Uterus (tissue), 4 donors: Measurements from ENCODE around the gene IGLL1. TPM values are rescaled to one million over a fixed set of nuclear protein-coding genes. Genes with fewer than 3 reads are reported as not detected.
"Not testable (repeated sequence)": the region's sequence is repeated elsewhere in the genome, so short reads cannot be mapped to it uniquely, and the experiment has no call there.

Experiments used
- DNase-seq, 2 donors: peaks; one replicate each; pipeline ENCODE4 v3.0.0-alpha.2; 2019 to 2020
- H3K27ac ChIP-seq, 2 donors: fragments of 200-600 bp; sonication (generic); 1 replicate in 1 of 2; 2 replicates in 1 of 2; pipeline ENCODE4 v1.5.1; 2016 to 2018
- H3K27me3 ChIP-seq, 2 donors: fragments of 200-600 bp; sonication (generic); one replicate each; pipeline ENCODE4 v1.5.1; 2018 to 2019; ENCODE audit warnings: control low read depth in 1 of 2
- H3K36me3 ChIP-seq, 2 donors: fragments of 200-600 bp; sonication (generic); one replicate each; pipeline ENCODE4 v1.5.1; 2019; ENCODE audit warnings: control low read depth in 1 of 2
- H3K4me1 ChIP-seq, 2 donors: fragments of 200-600 bp; sonication (generic); one replicate each; pipeline ENCODE4 v1.5.1; 2018 to 2019; ENCODE audit warnings: control low read depth in 1 of 2
- H3K4me3 ChIP-seq, 2 donors: fragments of 200-600 bp; sonication (generic); 1 replicate in 1 of 2; 2 replicates in 1 of 2; pipeline ENCODE4 v1.5.1; 2018 to 2019; ENCODE audit warnings: mild to moderate bottlenecking in 1 of 2
- H3K9me3 ChIP-seq, 2 donors: fragments of 200-600 bp; sonication (generic); one replicate each; pipeline ENCODE4 v1.5.1; 2019; ENCODE audit warnings: control low read depth in 1 of 2
- CTCF ChIP-seq, 4 experiments: fragments of 200-600 bp in 2 of 4; fragments of 450-650 bp in 2 of 4; sonication (generic) in 2 of 4; IDR thresholded peaks; one replicate each; pipeline ENCODE4 v1.5.1; 2016 to 2019; ENCODE audit warnings: antibody characterized with exemption in 4 of 4, mild to moderate bottlenecking in 2 of 4, moderate library complexity in 1 of 4
- POLR2A ChIP-seq, 2 donors: fragments of 450-650 bp; IDR thresholded peaks; one replicate each; pipeline ENCODE4 v1.6.1; 2016; ENCODE audit warnings: antibody characterized with exemption in 2 of 2, mild to moderate bottlenecking in 1 of 2, moderate library complexity in 1 of 2
- intact Hi-C: fragments of 100-400 bp; cut with DNase I; formaldehyde crosslinking; loops from one replicate; pipeline ENCODE4 v1.15.1; 2023; ENCODE audit warnings: low total_unique reads
- total RNA-seq, 4 donors: library from RNA; depleted of rRNA in 3 of 4; stranded (reverse); fragments of >200 nt in 3 of 4; gene quantifications; one replicate each; pipeline versions ENCODE4 v1.1.0 to v1.2.4, GENCODE V29; 2014 to 2023
- donor health status: DM: yes; HTN: yes; CAD: no.

Gene IGLL1
- total RNA-seq, 4 donors from 2014 or later: 0.48 TPM; not detected in 3

GRCh38 chr22:23574877-23575276 lies 5.2 kb downstream of the IGLL1 start:
- Histone ChIP-seq H3K27ac (no peak overlapping the region), H3K9me3 (no peaks in the 10 kb centered on the region), H3K27me3 (no peaks in the 10 kb centered on the region), H3K4me1 (no peaks in the 10 kb centered on the region), H3K4me3 (no peak overlapping the region), H3K36me3 (no peaks in the 10 kb centered on the region)
- no peak for TF ChIP-seq POLR2A (IDR thresholded peaks at IDR 0.05)
- no peak for TF ChIP-seq CTCF (IDR thresholded peaks at IDR 0.05)
- intact Hi-C loops: no loop called here
- no peak for DNase-seq

- Histone ChIP-seq H3K27me3 (no peaks in the 10 kb centered on the region), H3K4me3 (no peak overlapping the region), H3K27ac (no peak overlapping the region), H3K4me1 (no peaks in the 10 kb centered on the region), H3K36me3 (no peaks in the 10 kb centered on the region), H3K9me3 (no peaks in the 10 kb centered on the region)
- TF ChIP-seq CTCF (IDR thresholded peaks at IDR 0.05) (no peak), POLR2A (IDR thresholded peaks at IDR 0.05) (no peak)
- intact Hi-C loops: no loop called here
- no peak for DNase-seq
Observed at GRCh38 chr22:23574371-23574811, 5.7 kb downstream of the IGLL1 start.

GRCh38 chr22:23573701-23574235 lies 6.3 kb downstream of the IGLL1 start:
- intact Hi-C loops, H3K27me3 ChIP-seq, DNase-seq, H3K4me1 ChIP-seq, H3K36me3 ChIP-seq, H3K4me3 ChIP-seq, H3K9me3 ChIP-seq, H3K27ac ChIP-seq: not testable (repeated sequence)

- H3K36me3 ChIP-seq, H3K4me1 ChIP-seq, H3K27me3 ChIP-seq, DNase-seq, intact Hi-C loops, H3K4me3 ChIP-seq, H3K27ac ChIP-seq, H3K9me3 ChIP-seq: not testable (repeated sequence)
Observed at GRCh38 chr22:23573106-23573505, 7.0 kb downstream of the IGLL1 start.

GRCh38 chr22:23571486-23571885 lies 8.6 kb downstream of the IGLL1 start:
- Histone ChIP-seq H3K27ac (no peak overlapping the region), H3K27me3 (no peaks in the 10 kb centered on the region), H3K36me3 (no peaks in the 10 kb centered on the region), H3K4me1 (peaks cover 0 to 1% of the 10 kb centered on the region in 2 donors), H3K4me3 (no peak overlapping the region), H3K9me3 (no peaks in the 10 kb centered on the region)
- no peak for TF ChIP-seq POLR2A (IDR thresholded peaks at IDR 0.05)
- no peak for TF ChIP-seq CTCF (IDR thresholded peaks at IDR 0.05)
- intact Hi-C loops: no loop called here
- DNase-seq: no peak

- intact Hi-C loops: no loop called here
- TF ChIP-seq CTCF (IDR thresholded peaks at IDR 0.05): no peak
- Histone ChIP-seq H3K4me3 (no peak overlapping the region), H3K9me3 (no peaks in the 10 kb centered on the region), H3K27ac (no peak overlapping the region), H3K4me1 (peaks cover 0 to 7% of the 10 kb centered on the region in 2 donors), H3K36me3 (no peaks in the 10 kb centered on the region), H3K27me3 (no peaks in the 10 kb centered on the region)
- DNase-seq: no peak
Observed at GRCh38 chr22:23570681-23571080, 9.4 kb downstream of the IGLL1 start.
